Inflammatory macrophage (primary cell): ENCODE results near the gene RNF114.
"Not testable (repeated sequence)": the region's sequence is repeated elsewhere in the genome, so short reads cannot be mapped to it uniquely, and the experiment has no call there.

Experiments
- DNase-seq, 2 donors: peaks; one replicate each; pipeline ENCODE4 v3.0.0-alpha.2; 2020 to 2022

Gene RNF114

DNA sequence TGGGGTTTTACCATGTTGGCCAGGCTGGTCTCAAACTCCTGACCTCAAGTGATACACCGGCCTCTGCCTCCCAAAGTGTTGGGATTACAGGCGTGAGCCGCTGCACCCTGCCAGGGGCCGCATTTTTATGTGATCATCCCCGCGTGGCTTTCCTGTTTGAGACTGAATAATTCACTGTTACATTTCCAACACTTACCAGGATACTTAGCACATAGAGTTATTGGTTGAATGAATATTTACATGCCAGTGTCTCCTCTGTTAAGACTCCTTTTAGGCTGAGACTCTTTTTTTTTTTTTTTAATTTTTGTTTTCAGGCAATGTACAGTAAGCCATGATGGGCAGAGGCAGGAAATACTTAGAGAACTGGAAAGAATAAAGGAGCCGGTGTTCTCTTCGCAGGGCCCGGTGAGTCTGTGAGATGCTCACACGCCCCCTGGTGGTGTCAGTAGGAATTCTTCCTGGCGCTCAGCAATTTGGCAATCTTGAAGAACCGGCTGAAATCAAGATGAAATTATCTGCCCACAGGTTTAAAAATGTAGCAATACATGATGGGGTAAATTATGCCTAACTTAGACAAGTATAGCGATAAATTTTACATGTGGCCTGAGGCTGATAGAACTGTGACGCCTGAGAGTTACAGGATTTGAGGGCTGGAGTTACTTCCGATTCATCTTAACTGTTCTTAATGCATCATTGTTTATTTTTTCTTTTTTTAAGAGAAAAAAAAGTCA lies 7.6 kb upstream of the RNF114 start:
- DNase-seq: peak; percentile 86 to 92

DNA sequence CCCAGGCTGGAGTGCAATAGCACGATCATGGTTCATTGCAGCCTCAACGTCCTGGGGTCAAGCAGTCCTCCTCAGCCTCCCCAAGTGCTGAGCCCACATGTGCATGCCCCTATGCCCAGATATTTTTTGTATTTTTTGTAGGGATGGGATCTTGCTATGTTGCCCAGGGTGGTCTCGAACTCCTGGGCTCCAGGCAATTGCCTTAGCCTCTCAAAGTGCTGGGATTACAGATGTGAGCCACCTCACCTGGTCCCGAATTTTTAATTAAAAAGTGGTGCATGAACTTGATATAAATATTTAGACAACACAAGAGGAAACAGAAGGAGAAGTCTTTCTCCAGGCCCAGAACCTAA lies 7.1 kb upstream of the RNF114 start:
- DNase-seq: no peak

DNA sequence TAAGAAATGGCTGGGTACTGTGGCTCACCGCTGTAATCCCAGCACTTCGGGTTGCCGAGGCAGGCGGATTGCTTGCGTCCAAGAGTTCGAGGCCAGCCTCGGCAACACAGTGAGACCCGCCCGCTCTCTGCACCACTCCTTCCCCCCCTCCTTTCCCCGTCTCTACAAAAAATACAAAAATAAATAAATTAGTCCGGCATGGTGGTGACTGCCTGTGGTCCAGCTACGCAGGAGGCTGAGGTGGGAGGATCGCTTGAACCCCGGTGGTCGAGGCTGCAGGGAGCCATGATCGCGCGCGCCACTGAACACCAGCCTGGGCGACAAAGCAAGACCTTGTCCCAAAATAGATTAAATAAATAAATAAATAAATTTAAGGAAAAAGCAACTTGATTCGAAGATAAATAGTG lies 448 bp upstream of the RNF114 start:
- no peak for DNase-seq

DNA sequence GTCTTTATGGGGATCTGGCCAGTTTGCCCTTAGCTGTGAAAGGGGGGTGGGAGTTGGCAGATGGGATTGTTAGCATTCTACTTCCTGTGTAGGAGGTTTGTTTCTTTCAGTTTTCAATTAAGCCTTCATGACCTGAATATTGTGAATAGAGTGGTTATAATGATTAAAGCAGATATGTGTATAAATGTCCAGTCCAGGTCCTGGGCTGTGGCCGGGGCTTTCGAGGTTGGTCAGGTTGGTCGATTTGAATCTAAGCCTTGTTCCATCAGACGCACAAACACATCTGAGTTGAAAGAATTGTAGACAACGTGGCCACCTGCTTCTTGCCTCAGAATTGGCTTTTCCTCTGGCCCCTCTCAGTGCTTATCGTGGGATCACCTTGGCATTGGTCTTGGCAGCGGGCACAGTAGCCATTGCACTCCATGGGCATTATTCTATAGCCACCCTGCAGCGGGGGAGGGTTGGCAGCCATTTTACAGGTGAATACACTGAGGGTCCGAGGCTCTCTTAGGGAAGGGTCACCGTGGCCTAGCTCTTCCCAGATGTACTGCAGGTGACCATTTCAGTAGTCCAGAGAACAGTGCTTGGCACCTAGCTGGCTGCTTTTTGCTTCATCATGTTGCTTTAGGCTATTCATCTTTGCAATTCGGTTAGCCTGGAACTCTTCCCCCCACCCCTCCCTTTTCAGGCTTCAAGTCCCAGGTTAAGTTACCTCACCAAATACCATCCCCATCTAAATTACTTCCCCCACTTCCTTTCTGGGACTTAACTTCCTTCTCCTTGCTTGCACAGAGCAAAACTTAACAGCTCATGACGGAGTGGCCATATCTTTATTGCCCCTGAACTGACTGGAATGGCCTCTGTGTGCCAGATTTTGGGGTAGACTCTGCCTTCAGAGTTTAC lies 1.1 kb downstream of the RNF114 start:
- DNase-seq: peak; percentile 38 to 40

DNA sequence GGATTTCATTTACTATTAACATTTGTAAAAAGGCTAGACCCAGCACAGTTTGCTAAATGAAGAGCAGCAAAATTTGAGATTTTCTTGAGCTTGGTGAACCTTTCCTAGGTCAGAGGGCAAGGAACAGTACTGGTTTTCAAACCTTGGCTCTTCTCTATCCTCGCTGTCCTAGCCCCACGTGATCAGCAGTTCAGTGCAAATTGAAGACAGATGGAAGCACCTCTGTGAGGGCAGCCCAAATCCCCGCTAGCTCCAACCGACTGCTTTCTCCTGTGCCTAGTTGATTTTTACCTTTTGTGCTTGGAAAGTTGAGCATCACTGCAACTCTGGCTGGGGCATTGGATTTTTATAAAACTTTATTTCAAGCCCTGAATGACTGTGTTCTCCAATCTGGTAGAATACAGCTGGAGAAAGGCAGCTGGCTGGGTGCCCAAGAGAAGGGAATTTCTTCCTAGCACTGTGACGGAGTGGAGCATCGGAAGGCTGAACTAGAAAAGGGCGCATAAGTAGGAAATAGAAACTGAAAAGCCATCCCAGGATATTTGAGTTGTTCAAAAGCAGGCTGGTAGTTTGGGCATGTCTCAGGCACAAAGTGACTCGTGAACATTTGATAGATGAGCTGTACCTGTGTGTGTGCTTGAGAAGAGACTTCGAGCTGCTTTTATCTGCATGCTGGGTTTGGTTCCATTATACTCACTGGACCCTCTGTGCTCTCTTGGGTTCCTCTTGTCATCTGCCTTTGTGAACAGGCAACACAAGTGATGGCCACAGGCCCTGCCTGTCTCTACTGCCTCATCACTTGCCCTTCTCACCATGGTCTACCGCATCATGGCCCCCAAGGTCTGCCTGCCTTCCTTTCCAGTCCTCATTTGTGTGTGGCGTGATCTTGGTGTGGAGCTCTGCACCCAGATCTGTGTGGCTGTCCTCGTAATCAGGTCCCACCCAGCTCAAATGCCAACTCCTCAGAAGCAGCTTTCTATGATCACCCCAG lies 2.3 kb downstream of the RNF114 start:
- no peak for DNase-seq

DNA sequence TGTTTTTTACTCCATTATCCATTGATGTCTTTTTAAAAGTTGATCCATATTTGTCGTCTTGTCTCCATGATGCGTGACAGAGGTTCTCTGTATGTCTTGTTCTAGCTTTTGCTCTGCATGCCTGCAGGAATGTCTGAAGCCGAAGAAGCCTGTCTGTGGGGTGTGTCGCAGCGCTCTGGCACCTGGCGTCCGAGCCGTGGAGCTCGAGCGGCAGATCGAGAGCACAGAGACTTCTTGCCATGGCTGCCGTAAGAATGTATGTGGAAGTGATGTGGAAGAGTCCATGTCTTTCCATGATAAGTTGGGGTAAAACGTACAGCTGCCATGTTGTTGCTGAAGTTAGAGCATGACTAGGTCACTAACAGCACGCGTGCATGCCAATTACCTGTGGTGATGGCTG lies 5.3 kb downstream of the RNF114 start:
- no peak for DNase-seq

DNA sequence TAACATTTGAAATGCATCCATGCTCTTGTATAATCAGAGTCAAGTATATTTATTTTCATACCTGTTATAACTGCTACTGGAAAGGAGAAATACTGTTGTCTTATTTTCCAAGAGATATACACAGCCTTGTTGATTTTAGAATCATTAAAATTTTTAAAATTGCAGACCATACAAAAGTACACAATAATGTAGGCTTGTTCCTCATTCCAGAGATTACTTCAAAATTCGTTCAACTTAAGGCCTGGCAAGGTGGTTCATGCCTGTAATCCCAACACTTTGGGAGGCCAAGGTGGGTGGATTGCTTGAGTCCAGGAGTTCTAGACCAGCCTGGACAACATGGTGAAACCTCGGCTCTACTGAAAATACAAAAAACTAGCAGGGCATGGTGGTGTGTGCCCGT lies 6.1 kb downstream of the RNF114 start:
- no peak for DNase-seq

DNA sequence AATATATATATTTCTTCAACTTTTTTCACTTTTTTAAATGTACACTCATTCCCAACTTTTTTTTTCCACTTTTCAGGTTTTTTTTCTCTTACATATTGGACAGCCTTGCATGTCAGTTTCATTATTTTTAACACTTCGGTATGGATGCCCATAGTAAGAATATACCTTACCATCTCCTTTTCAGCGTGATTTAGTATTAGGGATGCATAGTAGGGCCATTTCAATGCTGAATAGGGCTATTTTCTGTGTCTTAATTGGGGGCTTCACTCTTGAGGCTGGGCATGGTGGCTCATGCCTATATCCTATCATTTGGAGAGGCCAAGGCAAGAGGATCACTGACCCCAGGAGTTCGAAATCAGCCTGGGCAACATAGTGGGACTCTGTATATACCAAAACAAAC lies 6.7 kb downstream of the RNF114 start:
- no peak for DNase-seq

DNA sequence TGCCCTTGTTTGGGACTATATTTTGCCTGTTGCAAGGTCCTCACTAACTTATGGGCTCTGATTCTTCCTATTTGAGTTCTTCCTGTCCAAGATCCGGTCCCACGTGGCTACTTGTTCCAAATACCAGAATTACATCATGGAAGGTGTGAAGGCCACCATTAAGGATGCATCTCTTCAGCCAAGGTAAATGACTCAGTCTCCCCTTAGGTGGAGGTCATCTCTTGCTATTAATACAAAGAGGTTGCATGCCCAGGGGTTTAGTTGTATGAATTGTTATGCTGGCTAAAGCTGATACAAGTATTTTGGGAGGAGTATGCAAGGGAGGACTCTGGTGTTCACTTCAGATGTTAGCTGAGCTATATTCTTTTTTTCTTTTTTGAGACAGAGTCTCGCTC lies 9.1 kb downstream of the RNF114 start:
- DNase-seq: no peak

DNA sequence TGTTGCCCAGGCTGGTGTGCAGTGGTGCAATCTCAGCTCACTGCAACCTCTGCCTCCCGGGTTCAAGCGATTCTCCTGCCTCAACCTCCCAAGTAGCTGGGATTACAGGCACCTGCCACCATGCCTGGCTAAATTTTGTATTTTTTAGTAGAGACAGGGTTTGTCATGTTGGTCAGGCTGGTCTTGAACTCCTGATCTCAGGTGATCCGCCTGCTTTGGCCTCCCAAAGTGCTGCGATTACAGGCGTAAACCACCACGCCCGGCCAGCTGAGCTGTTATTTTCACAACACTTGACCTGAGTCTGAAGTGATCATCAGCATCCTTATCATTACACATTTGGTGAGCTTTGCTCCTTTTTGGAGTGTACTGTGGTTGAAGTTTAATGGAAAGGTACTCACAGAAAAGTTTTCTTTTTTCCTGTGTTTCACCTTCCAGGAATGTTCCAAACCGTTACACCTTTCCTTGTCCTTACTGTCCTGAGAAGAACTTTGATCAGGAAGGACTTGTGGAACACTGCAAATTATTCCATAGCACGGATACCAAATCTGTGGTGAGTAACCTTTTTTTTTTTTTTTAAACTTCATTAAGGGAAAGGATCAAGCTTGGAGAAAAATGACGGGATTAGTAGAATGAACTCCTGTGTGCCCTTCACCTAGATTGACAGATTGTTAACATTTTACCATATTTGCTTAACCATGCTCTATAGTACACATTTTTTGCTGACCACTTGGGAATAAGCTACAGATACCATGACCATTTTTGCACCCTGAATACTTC lies 9.7 kb downstream of the RNF114 start:
- DNase-seq: no peak

DNA sequence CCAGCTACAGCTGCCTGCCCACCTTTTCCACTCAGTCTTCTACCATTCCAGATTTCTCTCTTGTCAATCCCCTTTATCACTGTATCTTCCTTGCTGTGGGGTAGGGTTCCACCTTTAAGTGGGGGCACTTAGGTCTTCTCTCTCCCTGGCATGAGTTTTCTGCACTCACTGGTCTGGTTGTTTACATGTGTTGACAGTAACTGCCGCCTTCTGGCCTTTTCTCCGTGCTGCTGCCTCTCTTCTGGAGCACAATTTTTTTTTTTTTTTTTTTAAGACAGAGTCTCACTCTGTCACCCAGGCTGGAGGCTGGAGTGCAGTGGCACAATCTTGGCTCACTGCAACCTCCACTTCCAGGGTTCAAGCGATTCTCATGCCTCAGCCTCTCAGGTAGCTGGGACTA lies 12.0 kb downstream of the RNF114 start:
- DNase-seq: no peak

DNA sequence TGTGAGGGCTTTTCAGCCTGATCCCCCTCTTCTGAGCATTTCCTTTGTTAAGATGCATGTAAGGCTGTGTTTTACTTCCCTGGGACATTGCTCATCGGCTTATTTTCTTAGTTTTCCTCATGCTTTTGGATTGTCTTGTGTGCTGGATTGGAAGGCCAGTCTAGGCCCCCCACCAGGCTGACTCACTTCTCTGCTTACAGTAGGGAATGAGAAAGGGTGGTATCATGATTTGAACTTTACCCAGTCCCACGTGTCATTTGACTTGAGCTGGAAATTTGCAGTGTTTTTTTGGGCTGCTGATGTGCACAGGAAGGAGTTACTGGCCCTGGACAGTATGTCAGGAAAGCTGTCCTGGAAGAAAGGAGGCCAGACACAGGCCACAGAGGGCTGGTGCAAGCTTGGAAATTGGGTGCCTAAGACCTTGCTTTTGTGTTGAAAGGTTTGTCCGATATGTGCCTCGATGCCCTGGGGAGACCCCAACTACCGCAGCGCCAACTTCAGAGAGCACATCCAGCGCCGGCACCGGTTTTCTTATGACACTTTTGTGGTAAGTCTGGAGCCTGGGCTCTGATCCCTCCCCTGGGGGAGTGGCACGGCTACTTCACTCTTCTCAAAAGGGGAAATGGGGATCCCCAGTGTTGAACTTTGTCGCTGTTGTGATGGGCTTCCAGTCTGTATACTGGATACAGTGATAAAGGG lies 12.8 kb downstream of the RNF114 start:
- DNase-seq: peak in 1 of 2 donors; percentile 11

DNA sequence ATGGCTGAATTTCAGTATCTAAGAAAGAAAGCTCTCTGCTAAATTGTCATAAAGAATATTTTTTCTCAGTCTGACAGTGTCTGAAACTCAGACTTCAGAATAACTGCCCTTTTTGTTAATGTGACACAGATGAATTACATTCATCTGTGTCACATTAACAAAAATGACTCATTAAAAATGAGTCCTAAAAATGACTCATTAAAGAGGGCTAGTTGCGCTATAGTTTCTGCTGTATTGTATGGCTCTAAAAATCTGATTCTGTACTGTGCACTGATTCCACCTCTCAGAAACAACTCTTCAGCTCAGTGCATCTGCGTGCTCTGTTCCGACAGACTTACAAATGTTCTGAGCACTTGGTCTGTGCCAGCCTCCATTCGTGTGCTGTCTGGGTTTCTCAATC lies 15.0 kb downstream of the RNF114 start:
- no peak for DNase-seq

DNA sequence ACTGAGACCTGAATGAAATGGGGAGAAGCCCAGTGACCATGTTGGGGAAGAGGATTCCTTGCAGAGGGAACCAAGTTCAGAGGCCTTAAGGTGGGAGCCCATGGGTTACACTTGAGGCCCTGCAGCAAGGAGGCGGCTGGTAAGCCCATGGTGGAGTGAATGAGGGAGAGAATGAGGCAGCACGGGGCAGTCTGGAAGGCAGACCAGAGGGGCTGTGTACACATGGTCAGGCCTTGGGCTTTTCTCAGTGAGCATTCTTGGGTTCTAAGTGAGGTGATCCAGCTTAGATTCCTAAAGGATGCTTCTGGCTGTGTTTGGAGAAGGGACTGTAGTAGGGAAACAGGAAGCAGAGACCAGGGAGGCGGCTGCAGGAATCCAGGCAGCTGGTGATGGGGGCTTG lies 19.0 kb downstream of the RNF114 start:
- no peak for DNase-seq

DNA sequence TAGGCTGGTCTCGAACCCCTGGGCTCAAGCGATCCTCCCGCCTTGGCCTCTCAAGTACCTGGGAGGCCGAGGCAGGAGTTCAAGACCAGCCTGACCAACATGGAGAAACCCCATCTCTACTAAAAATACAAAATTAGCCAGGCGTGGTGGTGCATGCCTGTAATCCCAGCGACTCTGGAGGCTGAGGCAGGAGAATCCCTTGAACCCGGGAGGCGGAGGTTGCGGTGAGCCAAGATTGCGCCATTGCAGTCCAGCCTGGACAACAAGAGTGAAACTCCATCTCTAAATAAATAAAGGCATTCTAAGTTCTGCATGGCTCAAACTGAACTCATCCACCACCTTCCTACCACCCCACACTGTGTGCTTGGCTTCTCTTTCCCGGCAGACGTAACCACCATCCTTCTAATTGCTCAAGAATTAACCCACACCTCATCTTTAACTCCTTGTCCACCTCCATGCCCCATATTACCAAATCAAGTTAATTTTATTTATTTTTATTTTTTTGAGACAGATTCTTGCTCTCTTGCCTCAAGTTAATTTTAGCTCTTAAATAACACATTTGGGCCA lies 19.7 kb downstream of the RNF114 start:
- DNase-seq: not testable (repeated sequence)

DNA sequence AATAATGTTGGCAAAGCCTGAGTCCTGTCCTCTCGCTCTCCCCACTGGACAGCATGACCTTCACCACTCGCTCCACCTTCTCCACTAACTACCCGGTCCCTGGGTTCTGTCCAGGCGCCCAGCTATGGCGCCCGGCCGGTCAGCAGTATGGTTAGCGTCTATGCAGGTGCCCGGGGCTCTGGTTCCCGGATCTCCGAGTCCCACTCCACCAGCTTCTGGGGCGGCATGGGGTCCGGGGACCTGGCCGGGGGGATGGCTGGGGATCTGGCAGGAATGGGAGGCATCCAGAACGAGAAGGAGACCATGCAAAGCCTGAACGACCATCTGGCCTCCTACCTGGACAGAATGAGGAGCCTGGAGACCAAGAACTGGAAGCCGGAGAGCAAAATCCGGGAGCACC lies 20.5 kb downstream of the RNF114 start:
- no peak for DNase-seq

DNA sequence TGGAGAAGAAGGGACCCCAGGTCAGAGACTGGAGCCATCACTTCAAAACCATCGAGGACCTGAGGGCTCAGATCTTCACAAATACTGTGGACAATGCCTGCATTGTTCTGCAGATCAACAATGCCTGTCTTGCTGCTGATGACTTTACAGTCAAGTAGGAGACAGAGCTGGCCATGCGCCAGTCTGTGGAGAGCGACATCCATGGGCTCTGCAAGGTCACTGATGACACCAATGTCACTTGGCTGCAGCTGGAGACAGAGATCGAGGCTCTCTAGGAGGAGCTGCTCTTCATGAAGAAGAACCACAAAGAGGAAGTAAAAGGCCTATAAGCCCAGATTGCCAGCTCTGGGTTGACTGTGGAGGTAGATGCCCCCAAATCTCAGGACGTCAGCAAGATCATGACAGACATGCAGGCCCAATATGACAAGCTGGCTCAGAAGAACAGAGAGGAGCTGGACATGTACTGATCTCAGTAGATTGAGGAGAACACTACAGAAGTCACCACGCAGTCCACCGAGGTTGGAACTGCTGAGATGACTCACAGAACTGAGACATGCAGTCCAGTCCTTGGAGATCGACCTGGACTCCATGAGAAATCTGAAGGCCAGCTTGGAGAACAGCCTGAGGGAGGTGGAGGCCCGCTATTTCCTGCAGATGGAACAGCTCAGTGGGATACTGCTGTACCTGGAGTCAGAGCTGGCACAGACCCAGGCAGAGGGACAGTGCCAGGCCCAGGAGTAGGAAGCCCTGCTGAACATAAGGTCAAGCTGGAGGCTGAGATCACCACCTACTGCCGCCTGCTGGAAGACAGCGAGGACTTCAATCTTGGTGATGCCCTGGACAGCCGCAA lies 21.1 kb downstream of the RNF114 start:
- DNase-seq: peak; percentile 24 to 63

DNA sequence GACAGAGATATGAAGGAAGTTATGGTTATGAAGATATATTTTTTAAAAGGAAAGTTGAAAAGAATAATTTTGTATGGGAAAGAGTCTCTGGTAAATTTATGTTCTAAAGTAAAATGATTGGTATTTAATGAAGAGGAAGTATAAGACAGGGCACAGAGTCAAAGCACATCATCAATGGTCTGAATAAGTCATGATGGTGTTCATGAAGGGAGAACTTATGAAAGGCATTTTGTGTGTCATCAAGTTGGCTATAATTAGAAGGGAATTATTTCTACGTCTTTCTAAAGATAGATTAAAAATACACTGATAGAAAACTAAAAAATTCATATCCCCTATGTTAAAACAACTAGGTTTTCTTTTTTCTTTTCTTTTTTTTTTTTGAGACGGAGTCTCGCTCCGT lies 25.2 kb downstream of the RNF114 start:
- DNase-seq: no peak

DNA sequence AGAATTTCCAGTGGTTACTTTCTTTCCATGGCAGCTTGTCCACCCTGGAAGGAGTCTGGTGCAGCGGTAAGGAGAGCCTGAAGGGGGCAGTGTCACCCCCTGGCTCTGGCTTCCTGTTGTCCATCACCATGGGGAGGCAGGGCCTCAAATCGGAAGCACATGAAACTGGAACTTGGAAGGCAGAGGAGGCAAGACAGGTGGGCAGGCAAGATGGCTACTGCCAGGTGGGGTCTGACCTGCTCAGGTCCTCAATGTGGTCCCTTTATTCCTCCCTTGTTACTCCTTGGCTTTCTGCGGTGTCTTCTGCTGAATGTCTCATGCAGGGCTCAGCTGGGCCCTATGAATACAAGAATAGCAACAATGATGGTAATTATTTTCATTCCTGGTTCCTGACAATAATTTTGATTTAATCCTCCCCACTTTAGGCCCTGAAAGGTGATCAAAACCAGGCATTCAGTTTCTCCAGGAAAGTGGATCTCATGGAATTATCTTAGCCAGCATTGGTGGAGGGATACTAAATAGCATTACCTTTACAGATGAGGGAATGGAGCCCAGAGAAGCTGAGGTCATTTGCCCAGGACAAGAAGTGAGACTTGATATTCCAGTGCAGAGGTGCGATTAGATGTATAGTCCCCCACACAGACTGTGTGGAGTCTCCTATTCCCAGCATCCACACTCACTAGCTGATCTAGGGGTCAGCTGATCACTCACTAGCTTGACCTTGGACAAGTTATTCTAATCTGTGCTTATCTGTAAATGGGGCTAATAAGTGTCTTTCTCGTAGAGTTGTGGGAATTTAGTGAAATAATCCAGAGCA lies 29.0 kb downstream of the RNF114 start:
- peak; percentile 58 to 76 for DNase-seq
